ENCODE results near the gene TCF7L2.

The TCF7L2 gene

DNA sequence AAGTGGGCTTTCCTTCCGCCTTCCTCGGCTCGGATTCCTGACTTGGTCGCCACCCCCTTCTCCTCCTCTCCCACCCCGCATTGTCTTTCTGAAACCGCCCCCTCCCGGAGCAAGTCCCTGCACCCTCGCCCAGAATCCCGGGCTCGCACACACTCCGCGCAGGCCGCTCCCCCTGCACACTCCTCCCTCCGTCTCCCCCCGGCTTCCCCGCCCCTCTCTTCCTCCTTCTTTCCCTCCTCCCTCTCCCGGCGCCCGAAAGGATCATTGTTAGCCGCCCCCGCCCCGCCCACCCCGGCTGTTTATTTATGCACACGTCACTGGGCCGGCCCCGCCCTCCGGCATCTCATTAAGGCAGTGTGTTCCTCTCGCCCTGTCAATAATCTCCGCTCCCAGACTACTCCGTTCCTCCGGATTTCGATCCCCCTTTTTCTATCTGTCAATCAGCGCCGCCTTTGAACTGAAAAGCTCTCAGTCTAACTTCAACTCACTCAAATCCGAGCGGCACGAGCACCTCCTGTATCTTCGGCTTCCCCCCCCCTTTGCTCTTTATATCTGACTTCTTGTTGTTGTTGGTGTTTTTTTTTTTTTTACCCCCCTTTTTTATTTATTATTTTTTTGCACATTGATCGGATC, at the start of gene TCF7L2:
Gene TCF7L2 (plus strand): TSS at position 373 of the 633 bp plus-strand sequence. CDS start 510 bp downstream, outside the sequence.
- TF ChIP-seq GATA2 (IDR thresholded peaks at IDR 0.05; ENCODE audit: low read depth, low read length) (no peak), GATA3 (IDR thresholded peaks at IDR 0.05; ENCODE audit: low read depth, low read length) (no peak)

DNA sequence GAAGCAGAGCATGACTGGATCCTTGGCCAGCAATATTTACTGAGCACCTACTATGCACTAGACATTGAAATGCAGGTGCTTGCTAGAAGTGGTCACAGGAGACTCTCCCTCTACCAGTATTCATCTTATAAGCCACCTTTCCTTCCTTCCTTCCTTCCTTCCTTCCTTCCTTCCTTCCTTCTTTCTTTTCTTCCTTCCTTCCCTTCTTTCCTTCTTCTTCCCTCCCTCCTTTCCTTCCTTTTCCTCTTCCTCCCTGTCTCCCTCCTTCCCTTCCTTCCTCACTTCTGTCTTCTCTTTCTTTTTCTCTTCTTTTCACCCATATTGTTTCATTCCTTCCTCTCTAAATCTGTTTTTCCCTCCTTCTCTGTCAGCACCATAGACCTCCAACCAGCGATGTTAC, 47.3 kb upstream of the TCF7L2 start:
- TF ChIP-seq GATA2 (IDR thresholded peaks at IDR 0.05; ENCODE audit: low read depth, low read length) (no peak), GATA3 (IDR thresholded peaks at IDR 0.05; ENCODE audit: low read depth, low read length) (no peak)

DNA sequence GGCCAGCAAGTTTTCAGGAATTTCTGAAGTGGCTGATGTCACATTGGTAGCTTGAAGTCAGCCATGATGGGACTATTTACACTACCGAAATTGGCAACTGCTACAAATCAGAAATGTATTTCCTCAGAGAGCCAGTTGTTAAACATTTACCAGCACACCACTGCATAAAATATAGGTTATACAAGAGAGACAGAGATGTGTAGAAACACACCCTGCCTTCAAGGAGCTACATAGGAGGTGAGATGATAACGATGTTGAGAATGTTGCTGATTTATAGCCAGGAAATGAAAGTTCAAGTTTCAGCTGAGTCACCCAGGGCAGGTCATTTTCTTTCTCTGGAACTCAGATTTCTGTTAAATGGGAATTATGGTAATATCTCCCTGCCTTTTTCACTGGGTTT, 46.0 kb upstream of the TCF7L2 start:
- no peak for TF ChIP-seq GATA2 (IDR thresholded peaks at IDR 0.05; ENCODE audit: low read depth, low read length)
- TF ChIP-seq GATA3 (IDR thresholded peaks at IDR 0.05; ENCODE audit: low read depth, low read length) = no peak

DNA sequence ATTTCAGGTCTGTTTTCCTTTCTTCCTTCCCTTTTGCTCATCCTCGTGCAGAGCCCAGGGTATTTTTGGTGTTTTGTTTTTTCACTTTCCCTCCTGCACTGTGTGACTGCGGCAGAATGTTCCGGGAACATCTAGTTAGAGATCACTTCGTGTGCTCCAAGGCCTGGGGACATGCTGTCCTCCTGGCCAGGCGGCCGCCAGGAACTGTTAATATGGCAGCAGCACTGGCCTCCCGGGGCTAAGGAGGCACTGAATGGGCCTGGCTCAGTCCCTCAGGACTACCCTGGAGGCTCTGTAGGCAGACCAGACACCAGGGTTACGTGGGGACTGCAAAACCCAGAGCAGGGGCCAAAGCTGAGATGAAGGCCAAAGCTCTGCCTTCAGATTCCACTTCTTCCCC, 43.1 kb upstream of the TCF7L2 start:
- TF ChIP-seq GATA3 (IDR thresholded peaks at IDR 0.05; ENCODE audit: low read depth, low read length) (no peak), GATA2 (IDR thresholded peaks at IDR 0.05; ENCODE audit: low read depth, low read length) (no peak)

DNA sequence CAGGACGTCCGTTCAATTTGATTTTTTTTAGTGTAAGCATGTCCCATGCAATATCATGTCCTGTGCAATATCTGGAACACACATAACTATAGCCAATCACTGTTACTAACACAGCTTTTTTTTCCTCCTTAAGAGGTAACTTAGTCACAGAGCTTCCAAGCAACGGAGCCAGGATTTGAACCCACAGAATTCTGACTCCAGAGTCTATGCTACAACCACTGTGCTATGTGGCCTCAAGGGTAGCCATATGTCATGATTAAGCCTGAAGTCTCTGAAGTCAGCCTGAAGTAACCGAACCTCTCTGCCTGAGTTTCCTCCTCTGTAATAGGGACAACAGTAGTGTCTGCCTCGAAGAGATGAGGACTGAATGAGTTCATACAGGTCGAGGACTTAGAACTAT, 42.2 kb upstream of the TCF7L2 start:
- TF ChIP-seq GATA2 (IDR thresholded peaks at IDR 0.05; ENCODE audit: low read depth, low read length) = no peak
- TF ChIP-seq GATA3 (IDR thresholded peaks at IDR 0.05; ENCODE audit: low read depth, low read length) = no peak

DNA sequence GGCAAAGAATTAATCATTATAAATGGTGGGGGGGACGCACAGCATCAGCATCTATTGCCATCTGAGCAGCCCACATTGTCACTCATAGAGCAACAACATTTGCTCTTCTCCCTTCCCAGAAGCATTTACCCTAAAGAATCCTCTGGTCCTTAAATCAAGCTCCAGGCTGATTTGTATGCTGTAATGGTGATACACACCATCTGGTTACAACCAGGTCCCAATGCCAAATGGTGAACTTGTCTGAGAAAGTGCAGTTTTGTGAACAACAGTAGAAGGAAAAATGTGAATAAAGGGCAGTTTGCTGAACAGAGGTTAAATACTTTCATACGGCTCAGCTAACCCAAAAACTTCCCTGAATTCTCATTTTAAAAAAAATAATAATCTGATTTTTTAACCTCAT, 38.8 kb upstream of the TCF7L2 start:
- TF ChIP-seq GATA2 (IDR thresholded peaks at IDR 0.05; ENCODE audit: low read depth, low read length) (no peak), GATA3 (IDR thresholded peaks at IDR 0.05; ENCODE audit: low read depth, low read length) (no peak)

DNA sequence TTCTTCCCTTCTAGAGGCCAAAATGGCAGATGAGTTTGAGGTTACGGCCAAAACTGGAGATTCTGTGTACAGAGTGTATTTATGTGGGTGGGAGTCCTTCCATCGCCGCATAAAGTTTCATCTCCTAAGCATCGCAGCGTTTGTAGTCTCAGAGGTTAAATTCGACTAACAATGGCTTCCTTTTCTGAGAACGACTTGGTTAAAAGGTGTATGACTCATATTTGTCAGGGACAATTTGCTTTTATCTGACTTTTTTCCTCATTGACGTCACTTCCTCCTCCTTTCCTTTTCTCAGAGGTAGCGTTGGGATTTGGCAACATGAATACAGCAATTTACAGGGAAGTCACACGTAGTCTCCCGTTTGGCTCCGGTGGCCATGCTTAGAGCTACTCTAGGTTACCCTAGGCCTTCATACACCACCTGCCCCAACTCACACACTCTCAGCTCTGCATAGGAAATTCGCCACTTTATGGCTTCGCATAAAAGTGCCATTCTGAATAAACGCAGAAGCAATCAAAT, 37.6 kb upstream of the TCF7L2 start:
- TF ChIP-seq GATA3 (IDR thresholded peaks at IDR 0.05; ENCODE audit: low read depth, low read length) (no peak), GATA2 (IDR thresholded peaks at IDR 0.05; ENCODE audit: low read depth, low read length) (no peak)

DNA sequence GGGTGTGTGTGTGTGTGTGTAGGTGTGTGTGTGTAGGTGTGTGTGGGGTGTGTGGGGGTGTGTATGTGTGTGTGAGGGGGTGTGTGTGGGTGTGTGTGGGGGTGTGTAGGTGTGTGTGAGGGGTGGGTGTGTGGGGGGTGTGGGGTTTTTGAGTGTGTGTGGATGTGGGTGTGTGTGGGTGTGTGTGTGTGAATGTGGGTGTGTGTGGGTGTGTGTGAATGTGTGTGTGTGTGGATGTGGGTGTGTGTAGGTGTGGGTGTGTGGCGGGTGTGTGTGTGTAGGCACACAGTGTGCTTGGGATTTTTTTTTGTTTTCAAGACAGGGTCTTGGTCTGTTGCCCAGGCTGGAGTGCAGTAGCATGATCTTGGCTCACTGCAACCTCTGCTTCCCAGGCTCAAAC, 36.8 kb upstream of the TCF7L2 start:
- no peak for TF ChIP-seq GATA3 (IDR thresholded peaks at IDR 0.05; ENCODE audit: low read depth, low read length)
- TF ChIP-seq GATA2 (IDR thresholded peaks at IDR 0.05; ENCODE audit: low read depth, low read length) = no peak

DNA sequence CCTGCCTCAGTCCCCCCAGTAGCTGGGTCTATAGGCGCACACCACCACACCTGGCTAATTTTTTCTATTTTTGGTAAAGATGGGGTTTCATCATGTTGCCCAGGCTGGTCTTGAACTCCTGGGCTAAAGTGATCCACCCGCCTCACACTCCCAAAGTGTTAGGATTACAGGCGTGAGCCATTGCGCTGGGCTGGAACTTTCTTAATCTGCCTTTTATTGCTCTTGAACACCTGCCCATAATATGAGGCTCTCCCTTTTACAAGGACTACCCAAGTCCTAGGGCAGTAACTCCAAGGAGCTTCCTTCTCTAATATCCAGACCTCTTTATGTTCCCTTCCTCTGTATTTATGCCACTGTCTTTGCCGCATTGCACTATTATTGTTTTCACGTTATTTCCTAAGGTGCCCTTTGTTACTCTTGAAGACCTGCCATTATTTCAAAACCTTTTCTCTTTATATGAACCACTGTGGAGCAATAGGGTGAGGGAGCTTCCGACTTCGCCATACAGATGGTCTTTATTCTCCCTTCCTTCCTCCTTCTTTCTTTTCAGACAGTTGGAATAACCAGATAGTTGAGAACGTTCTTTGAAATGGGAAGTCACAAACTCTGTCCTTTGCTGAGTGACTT, 36.3 kb upstream of the TCF7L2 start:
- TF ChIP-seq GATA3 (IDR thresholded peaks at IDR 0.05; ENCODE audit: low read depth, low read length) (no peak), GATA2 (IDR thresholded peaks at IDR 0.05; ENCODE audit: low read depth, low read length) (no peak)

DNA sequence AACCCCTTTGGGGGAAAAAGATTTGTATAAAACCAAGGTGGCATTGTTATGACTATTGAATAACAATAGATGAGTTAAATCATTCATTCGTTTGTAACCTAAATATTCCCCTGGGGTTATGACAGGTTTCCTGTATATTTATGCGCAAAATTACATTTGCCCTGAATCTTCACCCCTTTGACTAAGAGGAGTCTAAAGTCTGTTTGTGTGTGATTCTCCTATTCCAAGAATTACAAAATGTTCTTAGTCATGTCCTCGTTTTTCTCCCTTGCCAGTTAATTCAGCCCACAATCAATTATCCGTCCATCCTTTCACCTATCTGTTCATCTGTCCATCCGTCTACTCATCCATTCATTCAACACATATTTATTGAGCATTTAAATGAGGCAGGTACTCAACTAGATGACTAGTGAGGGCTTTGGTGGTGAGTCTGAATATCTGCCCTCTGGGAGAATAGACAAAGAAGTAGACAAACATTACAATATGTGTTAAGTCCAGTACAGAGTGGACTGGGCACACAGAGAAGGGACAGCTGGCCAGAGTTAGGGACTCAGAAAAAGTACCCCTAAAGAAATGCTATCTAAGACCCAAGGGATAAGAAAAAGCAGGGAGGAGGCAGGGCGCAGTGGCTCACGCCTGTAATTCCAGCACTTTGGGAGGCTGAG, 35.6 kb upstream of the TCF7L2 start:
- TF ChIP-seq GATA3 (IDR thresholded peaks at IDR 0.05; ENCODE audit: low read depth, low read length) = no peak
- no peak for TF ChIP-seq GATA2 (IDR thresholded peaks at IDR 0.05; ENCODE audit: low read depth, low read length)

DNA sequence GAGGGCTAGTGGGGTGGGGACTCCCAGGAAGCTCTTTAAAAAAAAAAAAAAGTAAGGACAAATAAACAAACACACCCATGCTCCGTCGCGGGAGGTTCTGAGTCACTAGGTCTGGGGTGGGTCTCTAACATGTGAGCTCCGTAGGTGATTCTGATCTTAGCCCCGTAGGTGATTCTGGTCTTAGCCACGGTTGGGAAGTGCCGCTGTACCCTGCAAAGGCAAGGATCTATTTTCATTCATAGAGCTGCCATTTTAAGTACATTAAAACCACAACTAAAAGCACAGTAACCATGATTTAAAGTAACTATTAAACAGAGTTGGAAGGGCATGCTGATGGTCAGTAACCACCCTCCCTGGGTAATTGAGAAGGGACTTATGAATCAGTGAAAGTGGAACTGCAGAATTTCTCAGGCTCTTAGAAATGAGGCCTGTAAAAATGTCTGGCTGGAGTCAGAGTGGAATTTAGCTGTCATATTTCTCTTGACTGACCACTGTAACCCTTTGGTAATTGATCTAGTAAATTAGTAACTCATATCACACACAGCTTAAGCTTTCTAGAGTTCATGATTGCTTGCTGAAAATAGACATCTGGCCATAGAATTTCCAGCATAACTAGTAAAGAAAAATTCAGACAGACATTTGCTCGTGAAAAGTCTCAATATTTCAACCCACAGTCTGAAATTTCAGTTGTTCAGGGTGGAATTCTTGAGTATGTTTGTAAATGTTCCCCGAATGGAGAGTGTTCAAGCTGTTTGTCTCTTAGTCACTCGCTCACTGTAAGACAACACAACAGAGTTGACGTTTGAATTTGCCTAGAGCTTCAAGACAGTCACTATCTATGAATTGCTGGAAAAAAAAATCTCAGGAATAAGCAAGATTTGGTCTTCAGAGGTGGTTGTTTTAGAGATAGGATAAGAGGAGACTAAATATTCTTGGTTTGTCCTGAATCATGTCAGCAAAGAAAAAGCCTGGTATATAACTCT, 34.2 kb upstream of the TCF7L2 start:
- TF ChIP-seq GATA2 (IDR thresholded peaks at IDR 0.05; ENCODE audit: low read depth, low read length) (no peak), GATA3 (IDR thresholded peaks at IDR 0.05; ENCODE audit: low read depth, low read length) (no peak)

DNA sequence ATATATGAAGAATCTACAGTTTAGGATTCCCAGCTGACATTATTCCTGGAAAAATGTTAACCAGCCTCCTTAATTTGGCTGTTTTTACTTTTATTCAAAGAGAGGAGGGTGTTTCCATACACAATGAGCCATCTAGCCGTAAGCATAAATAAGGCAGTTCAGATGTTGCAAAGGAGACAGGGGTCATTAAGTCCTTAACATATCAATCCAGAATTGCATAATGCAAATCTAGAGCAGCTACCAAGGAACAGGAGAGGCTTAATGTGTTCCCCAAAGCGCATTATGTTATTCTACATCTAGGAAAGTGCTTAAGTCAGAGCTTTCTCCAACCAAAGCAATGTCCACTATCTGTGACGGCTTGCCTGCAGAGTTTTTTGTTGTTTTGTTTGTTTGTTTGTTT, 32.4 kb upstream of the TCF7L2 start:
- TF ChIP-seq GATA3 (IDR thresholded peaks at IDR 0.05; ENCODE audit: low read depth, low read length) = no peak
- TF ChIP-seq GATA2 (IDR thresholded peaks at IDR 0.05; ENCODE audit: low read depth, low read length) = no peak

DNA sequence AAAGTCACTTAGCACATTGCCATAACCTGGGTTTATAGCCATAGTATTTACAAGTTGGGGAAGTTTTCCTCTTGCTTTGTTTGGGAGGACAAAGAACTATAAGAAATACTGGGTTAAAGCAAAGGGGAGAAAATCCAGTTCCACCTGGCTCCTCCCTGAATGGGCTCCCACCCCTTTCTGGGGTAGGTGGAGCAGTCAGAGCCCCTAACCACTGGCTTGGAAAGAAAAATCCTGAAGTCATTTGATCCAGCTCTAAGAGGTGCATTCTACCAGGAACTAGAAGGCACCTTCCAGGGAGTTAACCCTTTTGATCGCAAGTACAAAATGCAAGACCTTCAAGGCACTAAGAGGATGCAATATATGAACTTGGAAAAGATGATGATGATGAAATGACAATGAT, 31.3 kb upstream of the TCF7L2 start:
- TF ChIP-seq GATA2 (IDR thresholded peaks at IDR 0.05; ENCODE audit: low read depth, low read length) = no peak
- TF ChIP-seq GATA3 (IDR thresholded peaks at IDR 0.05; ENCODE audit: low read depth, low read length) = no peak

DNA sequence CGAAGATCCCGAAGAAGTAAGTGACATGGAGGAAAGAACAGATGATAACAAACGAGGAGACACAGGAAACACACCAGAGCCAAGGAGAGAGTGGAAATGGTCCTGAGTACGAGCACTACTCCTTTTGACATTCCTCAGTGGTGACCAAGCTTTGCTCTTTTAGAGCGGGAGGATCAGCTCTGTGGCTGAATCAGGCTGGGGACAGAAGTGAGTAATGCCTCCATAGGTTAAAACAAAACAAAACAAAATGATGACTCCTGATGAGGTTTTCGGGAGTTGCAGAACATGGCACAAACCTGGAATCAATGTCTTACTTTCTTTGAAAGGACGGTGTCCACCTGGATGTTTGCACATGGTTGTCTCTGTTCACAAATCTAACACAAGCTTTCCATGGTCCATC, 30.3 kb upstream of the TCF7L2 start:
- TF ChIP-seq GATA3 (IDR thresholded peaks at IDR 0.05; ENCODE audit: low read depth, low read length) (no peak), GATA2 (IDR thresholded peaks at IDR 0.05; ENCODE audit: low read depth, low read length) (no peak)

All from SH-SY5Y (cell line).